Measurements from ENCODE around the gene SDF4. TPM values are rescaled to one million over a fixed set of nuclear protein-coding genes. Genes with fewer than 3 reads are reported as not detected.

Gene SDF4
- total RNA-seq, 1 experiment from 2014 or later = 122 TPM

- H3K4me3 Mint-ChIP-seq (ENCODE audit: unreplicated experiment) = no peak overlapping the region
- no TSS peak for BruUV-seq (replicated peaks)
- intact Hi-C loops (cut with micrococcal nuclease) = no loop called here
- H3K4me1 Mint-ChIP-seq (ENCODE audit: insufficient read depth, unreplicated experiment) = peaks cover 15% of the 10 kb centered on the region
- peaks cover 5% of the 10 kb centered on the region for H3K36me3 Mint-ChIP-seq (ENCODE audit: insufficient read depth, unreplicated experiment)
- TF ChIP-seq, protein P1, sequence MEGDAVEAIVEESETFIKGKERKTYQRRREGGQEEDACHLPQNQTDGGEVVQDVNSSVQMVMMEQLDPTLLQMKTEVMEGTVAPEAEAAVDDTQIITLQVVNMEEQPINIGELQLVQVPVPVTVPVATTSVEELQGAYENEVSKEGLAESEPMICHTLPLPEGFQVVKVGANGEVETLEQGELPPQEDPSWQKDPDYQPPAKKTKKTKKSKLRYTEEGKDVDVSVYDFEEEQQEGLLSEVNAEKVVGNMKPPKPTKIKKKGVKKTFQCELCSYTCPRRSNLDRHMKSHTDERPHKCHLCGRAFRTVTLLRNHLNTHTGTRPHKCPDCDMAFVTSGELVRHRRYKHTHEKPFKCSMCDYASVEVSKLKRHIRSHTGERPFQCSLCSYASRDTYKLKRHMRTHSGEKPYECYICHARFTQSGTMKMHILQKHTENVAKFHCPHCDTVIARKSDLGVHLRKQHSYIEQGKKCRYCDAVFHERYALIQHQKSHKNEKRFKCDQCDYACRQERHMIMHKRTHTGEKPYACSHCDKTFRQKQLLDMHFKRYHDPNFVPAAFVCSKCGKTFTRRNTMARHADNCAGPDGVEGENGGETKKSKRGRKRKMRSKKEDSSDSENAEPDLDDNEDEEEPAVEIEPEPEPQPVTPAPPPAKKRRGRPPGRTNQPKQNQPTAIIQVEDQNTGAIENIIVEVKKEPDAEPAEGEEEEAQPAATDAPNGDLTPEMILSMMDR (IDR thresholded peaks at IDR 0.05; ENCODE audit: unreplicated experiment) = no peak
- ChIA-PET POLR2A (interaction anchor here (0.6 kb wide), 1 partner anchor 100 kb away, joined by 3 read pairs; no protein-coding TSS in a partner anchor), CTCF (no interaction called here)
- DNase-seq (ENCODE audit: unreplicated experiment) = no peak
- no peak overlapping the region for H3K27ac Mint-ChIP-seq (ENCODE audit: low read depth, unreplicated experiment)
- H3K9me3 Mint-ChIP-seq (ENCODE audit: unreplicated experiment) = no peaks in the 10 kb centered on the region
- no peaks in the 10 kb centered on the region for H3K27me3 Mint-ChIP-seq (ENCODE audit: insufficient read depth, unreplicated experiment)
These were observed 20.9 kb downstream of the SDF4 start for GRCh38 chr1:1210726-1211540.

GRCh38 chr1:1208713-1209433 lies 22.9 kb downstream of the SDF4 start:
- BruUV-seq (replicated peaks) = no TSS peak
- Mint-ChIP-seq H3K36me3 (ENCODE audit: insufficient read depth, unreplicated experiment) (peaks cover 5% of the 10 kb centered on the region), H3K4me1 (ENCODE audit: insufficient read depth, unreplicated experiment) (peaks cover 15% of the 10 kb centered on the region), H3K27me3 (ENCODE audit: insufficient read depth, unreplicated experiment) (no peaks in the 10 kb centered on the region), H3K4me3 (ENCODE audit: unreplicated experiment) (no peak overlapping the region), H3K27ac (ENCODE audit: low read depth, unreplicated experiment) (peak overlapping the region; percentile 76), H3K9me3 (ENCODE audit: unreplicated experiment) (no peaks in the 10 kb centered on the region)
- TF ChIP-seq, protein P1 (IDR thresholded peaks at IDR 0.05; ENCODE audit: unreplicated experiment) = no peak
- POLR2A ChIA-PET = no interaction called here
- intact Hi-C loops (cut with micrococcal nuclease) = no loop called here
- CTCF ChIA-PET = interaction anchor here (0.6 kb wide), 1 partner anchor 37 kb away, joined by 3 read pairs; no protein-coding TSS in a partner anchor
- no peak for DNase-seq (ENCODE audit: unreplicated experiment)

GRCh38 chr1:1207571-1207892 lies 24.3 kb downstream of the SDF4 start:
- no TSS peak for BruUV-seq (replicated peaks)
- H3K9me3 Mint-ChIP-seq (ENCODE audit: unreplicated experiment) = no peaks in the 10 kb centered on the region
- intact Hi-C loops (cut with micrococcal nuclease) = no loop called here
- peak overlapping the region; percentile 76 for H3K27ac Mint-ChIP-seq (ENCODE audit: low read depth, unreplicated experiment)
- H3K4me1 Mint-ChIP-seq (ENCODE audit: insufficient read depth, unreplicated experiment) = peaks cover 15% of the 10 kb centered on the region
- H3K4me3 Mint-ChIP-seq (ENCODE audit: unreplicated experiment) = peak overlapping the region; percentile 64
- ChIA-PET POLR2A (interaction anchor here (1.2 kb wide), 1 partner anchor 33 kb away, joined by 3 read pairs; no protein-coding TSS in a partner anchor), CTCF (interaction anchor here (0.5 to 1.1 kb wide), 4 partner anchors 12 to 85 kb away, joined by 3 to 4 read pairs (median 3); no protein-coding TSS in a partner anchor)
- TF ChIP-seq, protein P1 (IDR thresholded peaks at IDR 0.05; ENCODE audit: unreplicated experiment) = no peak
- DNase-seq (ENCODE audit: unreplicated experiment) = no peak
- H3K27me3 Mint-ChIP-seq (ENCODE audit: insufficient read depth, unreplicated experiment) = no peaks in the 10 kb centered on the region
- H3K36me3 Mint-ChIP-seq (ENCODE audit: insufficient read depth, unreplicated experiment) = peaks cover 5% of the 10 kb centered on the region

DNA sequence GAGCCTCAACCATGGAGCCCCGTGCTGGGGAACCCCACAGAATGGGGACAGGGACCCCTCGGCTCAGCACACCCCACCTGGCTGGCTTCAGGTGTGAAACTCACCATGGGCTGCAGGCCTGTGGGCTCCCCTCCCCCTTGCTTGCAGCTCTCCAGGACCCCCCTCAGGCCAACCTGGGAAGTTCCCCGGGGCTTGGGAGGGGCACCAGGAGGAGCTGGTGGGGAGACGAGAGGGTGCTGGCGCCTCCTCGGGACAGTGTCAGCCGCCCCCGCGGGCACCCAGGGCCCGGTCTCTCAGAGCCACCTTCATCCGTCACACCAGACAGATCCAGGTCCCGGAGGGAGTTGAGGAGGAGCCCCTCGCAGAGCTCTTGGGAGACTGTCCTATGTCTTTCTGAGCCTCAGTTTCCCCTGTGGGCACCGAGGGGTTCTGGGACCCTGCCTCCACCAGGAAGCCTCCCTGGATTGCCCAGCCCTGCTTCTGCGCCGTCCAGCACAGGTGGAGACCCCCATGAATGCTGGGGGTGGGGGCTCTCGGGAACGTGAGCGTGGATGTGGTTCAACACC lies 24.8 kb downstream of the SDF4 start:
- Mint-ChIP-seq H3K27me3 (ENCODE audit: insufficient read depth, unreplicated experiment) (no peaks in the 10 kb centered on the region), H3K36me3 (ENCODE audit: insufficient read depth, unreplicated experiment) (peaks cover 5% of the 10 kb centered on the region), H3K9me3 (ENCODE audit: unreplicated experiment) (no peaks in the 10 kb centered on the region), H3K4me3 (ENCODE audit: unreplicated experiment) (no peak overlapping the region), H3K27ac (ENCODE audit: low read depth, unreplicated experiment) (no peak overlapping the region), H3K4me1 (ENCODE audit: insufficient read depth, unreplicated experiment) (peaks cover 15% of the 10 kb centered on the region)
- BruUV-seq (replicated peaks) = no TSS peak
- DNase-seq (ENCODE audit: unreplicated experiment) = no peak
- TF ChIP-seq, protein P1 (IDR thresholded peaks at IDR 0.05; ENCODE audit: unreplicated experiment) = no peak
- CTCF ChIA-PET = interaction anchor here (0.6 to 1.1 kb wide), 3 partner anchors 11 to 85 kb away, joined by 3 to 4 read pairs (median 3); no protein-coding TSS in a partner anchor
- intact Hi-C loops (cut with micrococcal nuclease) = no loop called here
- POLR2A ChIA-PET = interaction anchor here (1.2 kb wide), 1 partner anchor 32 kb away, joined by 3 read pairs; no protein-coding TSS in a partner anchor

All from MCF 10A (cell line).